ENCODE results near the gene GMPR.

The GMPR gene

DNA sequence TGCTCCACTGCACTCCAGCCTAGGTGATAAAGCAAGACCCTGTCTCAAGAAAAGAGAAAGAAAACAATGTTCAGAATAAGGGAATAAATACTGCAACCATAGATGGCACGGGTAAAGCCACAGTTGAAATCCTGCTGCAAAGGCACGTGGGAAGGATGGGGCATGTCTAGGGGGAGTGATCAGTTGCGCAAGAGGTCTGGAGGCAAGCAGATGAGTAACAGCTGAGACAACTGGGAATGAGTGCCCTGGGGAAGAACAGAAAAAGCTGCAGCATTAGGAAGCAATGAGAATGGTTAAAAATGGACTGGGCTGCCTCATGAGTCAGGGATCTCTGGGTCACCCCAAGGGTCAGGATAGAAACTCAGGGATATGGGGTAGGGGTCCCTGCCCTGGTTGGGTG is 96.3 kb downstream of the GMPR start:
- DNase-seq, result no peak

DNA sequence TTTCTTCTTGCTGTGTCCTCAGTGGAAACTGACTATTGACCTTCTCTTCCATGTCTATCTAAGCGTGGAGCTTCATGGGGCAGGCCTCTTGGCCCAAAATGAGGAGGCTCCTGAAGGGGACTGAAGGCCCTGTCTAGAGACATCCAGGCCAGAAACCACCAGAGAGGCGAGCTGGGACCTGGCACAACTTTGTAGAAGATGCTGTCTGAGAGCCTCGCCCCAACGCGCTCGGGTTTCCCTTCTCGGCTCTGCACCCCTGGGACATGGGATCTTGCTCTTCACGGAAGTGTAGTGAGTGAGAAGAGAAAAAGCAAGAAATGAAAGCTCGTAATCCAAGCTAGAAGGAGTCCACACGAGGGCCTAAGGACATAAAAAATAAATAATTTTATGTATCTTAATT is 96.8 kb downstream of the GMPR start:
- no peak for DNase-seq

DNA sequence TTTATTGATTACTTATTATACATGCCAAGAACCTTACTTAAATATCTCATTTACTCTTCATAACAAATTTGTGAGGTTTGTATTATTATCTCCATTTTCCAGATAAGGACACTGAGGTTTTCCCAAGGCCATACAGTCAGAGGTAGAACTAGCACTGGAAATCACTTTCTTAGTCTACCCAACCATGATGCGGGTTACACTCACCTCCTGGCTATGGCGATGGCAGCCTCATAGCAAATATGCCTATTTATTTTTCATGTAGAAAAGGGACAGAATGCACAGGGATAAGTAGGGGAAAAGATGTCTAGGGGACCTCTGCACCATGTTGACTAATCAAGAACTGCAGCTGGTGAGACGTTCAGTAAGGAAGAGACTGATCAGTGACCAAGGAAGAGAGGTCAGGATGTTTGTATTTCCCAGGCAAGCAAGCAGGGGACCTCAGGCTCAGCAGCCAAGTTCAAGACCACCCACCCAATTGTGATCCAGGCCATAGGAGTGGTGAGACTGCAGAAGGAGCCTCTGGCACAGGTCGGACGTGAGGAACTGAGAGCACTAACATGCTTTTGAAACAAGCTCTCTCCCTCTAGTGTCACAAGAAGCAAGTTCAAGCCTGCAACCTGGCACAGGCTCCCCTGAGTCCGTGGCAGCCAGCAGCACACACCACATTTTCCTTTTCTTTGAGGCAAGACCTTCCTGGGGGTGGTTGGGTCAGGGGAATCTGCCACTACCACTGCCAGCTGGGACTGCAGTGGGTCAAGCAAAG is 97.8 kb downstream of the GMPR start:
- DNase-seq, result no peak

DNA sequence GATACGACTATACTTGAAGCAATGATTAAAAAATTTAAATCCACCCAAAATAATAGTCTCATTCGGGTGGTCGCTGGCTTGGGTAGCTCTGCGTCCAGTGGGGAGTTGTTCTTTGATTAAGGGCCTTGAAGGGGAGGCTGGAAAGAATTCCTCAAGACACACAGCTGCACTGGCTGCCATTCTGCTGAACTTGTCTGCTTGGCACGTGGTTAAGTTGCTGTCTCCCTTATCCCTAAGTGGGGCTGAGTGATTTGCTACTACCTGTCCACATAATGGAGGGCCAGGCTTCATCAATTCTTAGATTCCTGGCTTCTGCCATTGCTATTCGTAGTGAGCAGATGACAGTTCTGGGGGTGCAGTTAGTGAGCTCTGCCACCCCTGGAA is 98.5 kb downstream of the GMPR start:
- no peak for DNase-seq

DNA sequence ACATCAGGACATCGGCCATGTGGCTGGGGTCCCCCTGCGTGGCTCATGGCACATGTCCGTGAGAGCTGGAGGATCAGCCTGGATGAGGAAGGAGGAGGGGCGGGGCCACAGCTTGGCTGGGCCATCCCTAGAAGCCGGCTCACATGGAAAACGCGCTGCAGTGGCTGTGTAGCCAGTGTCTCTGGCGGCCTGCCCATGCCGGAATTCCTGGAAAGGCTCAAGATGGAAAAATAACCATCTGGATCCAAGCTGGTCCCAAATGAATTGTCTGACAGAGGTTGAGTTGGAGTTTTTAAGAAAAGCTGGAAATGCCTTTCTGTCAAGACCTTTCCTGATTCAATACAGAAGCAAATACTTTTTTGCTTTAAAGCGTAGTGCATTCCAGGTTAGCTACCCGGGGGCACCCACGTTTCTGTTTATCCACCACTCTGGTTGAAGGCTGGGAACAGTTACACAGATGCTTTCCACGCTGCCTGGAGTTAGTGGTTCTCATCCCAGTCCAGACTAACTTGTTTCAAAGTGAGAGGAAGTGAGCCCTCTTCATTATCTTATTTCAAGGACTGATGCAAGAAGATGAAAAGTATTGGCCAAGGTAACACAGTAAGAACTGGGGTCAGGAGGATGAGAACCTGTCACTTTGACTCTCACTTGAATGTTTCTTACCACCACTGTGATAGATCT is 99.0 kb downstream of the GMPR start:
- DNase-seq, result no peak

DNA sequence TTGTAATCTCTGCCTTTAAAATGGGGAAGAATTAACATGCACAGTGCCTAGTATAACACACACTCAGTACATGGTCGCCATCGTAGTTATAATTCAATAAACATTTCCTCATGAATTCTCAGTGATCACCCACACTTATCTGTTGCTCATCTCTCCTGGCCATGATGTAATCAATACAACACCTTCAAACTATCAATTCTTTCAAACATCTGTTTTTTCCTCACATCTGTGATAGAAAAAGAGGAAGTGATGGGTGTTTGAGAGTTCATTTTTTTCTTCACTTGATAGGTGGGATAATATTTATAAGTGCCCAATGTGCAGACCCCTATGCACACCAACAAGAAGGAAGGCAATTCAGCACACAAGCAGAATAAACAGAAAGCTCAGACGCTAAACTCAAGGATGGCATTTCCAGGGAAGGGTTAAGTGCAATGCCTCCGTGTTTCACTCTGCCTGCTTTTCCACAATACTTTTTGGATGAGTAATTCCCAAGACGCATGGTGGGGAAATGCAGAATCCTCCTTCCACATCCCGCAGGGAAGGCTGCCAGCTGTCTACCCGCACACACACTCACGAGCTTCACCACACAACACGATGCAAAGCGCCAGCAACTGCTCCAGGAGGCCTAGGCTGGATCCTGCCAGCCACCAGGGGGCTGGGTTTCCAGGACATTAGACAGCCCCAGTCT is 100.3 kb downstream of the GMPR start:
- no peak for DNase-seq

DNA sequence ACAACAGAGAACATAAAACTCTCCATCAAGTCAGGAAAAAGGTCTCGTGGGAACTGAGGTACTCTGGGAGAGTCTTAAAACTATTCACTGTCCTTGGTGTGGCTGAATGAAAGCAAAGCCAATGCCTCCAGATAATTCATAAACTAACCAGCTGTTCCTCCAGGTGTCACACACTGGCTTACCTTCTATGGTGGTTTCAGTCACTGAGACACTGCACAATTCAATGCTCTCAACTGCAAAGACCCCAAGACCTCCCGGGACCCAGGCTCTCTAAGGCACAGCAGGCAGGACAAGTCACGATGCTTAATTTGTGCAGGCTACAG is 100.8 kb downstream of the GMPR start:
- DNase-seq, result no peak

DNA sequence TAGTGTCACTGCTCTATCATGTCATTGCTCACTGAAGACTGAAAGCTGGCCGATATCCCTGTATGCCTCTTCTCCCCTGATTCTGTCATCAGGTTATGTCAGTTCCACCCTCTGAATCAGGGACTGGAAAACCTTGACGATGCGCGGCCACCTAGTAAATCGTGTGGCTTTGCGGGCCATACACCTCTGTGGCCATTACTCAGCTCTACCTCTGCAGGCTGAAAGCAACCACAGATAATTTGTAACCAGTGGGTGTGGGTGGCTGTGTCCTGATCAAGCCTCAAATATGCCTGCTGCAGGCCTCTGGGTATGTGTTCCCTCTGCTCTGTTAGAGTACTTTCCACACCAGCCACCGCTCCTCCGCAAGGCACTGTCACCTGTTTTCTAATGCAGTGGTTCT is 105.2 kb downstream of the GMPR start:
- DNase-seq, result no peak

DNA sequence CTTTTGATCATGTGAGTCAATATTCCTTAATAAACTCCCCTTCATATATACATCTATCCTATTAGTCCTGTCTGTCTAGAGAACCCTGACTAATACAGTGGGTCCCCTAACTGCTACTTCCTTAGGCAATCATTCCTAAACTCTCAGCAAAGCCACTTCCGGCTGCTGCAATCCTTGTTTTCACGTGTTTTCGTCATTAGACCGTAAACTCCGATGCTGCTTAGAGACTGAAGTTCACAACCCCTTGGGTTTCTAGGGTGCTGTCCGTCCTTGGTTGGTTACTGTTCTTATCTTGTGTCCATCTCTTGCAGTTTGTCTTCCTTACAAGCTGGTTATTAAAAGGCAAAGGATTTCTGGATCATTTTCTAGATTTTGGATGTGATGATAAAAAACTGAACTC is 106.4 kb downstream of the GMPR start:
- no peak for DNase-seq

Measured in CD4-positive, alpha-beta T cell treated with Interleukin-4 for 4 hours (primary cell).